KMS-11 (cell line): ENCODE results near the gene PRDX2.

ENCODE experiments used
- H2AFZ ChIP-seq: fragments of 200-600 bp; sonication (generic); 2 replicates; pipeline ENCODE4 v1.6.1; 2016; ENCODE audit warnings: antibody characterized with exemption, mixed run types, low read depth
- H3K27ac ChIP-seq: fragments of 200-600 bp; sonication (generic); 2 replicates; pipeline ENCODE4 v1.6.1; 2016; ENCODE audit warnings: mild to moderate bottlenecking, mixed run types
- H3K27me3 ChIP-seq: fragments of 200-600 bp; sonication (generic); 2 replicates; pipeline ENCODE4 v1.6.1; 2017; ENCODE audit warnings: mild to moderate bottlenecking, low read depth, mixed run types, moderate library complexity; ENCODE audit not compliant: insufficient read depth
- H3K36me3 ChIP-seq: fragments of 200-600 bp; sonication (generic); 2 replicates; pipeline ENCODE4 v1.6.1; 2017; ENCODE audit warnings: mild to moderate bottlenecking, mixed run types; ENCODE audit not compliant: insufficient read depth
- H3K4me1 ChIP-seq: fragments of 200-600 bp; sonication (generic); 2 replicates; pipeline ENCODE4 v1.6.1; 2016; ENCODE audit warnings: mild to moderate bottlenecking, low read depth, mixed run types; ENCODE audit not compliant: poor library complexity, severe bottlenecking
- H3K4me2 ChIP-seq: fragments of 200-600 bp; sonication (generic); 2 replicates; pipeline ENCODE4 v1.7.0; 2016; ENCODE audit warnings: mild to moderate bottlenecking, mixed run types
- H3K4me3 ChIP-seq: fragments of 200-600 bp; sonication (generic); IDR thresholded peaks from 2 replicates; pipeline ENCODE4 v1.6.1; 2017; ENCODE audit warnings: low read depth, low read length, mixed read lengths; ENCODE audit not compliant: insufficient read depth
- H3K79me2 ChIP-seq: fragments of 200-600 bp; sonication (generic); 2 replicates; pipeline ENCODE4 v1.6.1; 2016; ENCODE audit warnings: low read depth, mixed run types; ENCODE audit not compliant: insufficient read depth
- H3K9ac ChIP-seq: fragments of 200-600 bp; sonication (generic); 2 replicates; pipeline ENCODE4 v1.6.1; 2016; ENCODE audit warnings: mild to moderate bottlenecking, mixed run types
- H4K20me1 ChIP-seq: fragments of 200-600 bp; sonication (generic); 2 replicates; pipeline ENCODE4 v1.6.1; 2016; ENCODE audit warnings: mild to moderate bottlenecking, mixed run types; ENCODE audit not compliant: insufficient read depth
- CTCF ChIP-seq: fragments of 200-600 bp; sonication (generic); conservative IDR thresholded peaks from 2 replicates; pipeline ENCODE4 v1.6.1; 2017; ENCODE audit warnings: low read depth, mild to moderate bottlenecking, antibody characterized with exemption, low read length, moderate library complexity, mixed read lengths

The PRDX2 gene

GRCh38 chr19:12749938-12750521 is 51.6 kb downstream of the PRDX2 start:
- H3K79me2 ChIP-seq: no peaks in the 10 kb centered on the region
- peaks cover 56% of the 10 kb centered on the region for H3K27me3 ChIP-seq
- no peak overlapping the region for H3K4me3 ChIP-seq
- H3K36me3 ChIP-seq: no peaks in the 10 kb centered on the region
- H3K4me1 ChIP-seq: no peaks in the 10 kb centered on the region
- no peak overlapping the region for H3K9ac ChIP-seq
- H3K4me2 ChIP-seq: no peak overlapping the region; the same call in 1 of the 2 replicates
- no peak overlapping the region for H3K27ac ChIP-seq
- no peaks in the 10 kb centered on the region for H4K20me1 ChIP-seq
- no peak overlapping the region for H2AFZ ChIP-seq
- no peak for TF ChIP-seq CTCF

- Histone ChIP-seq H4K20me1 (no peaks in the 10 kb centered on the region), H3K27me3 (peaks cover 44% of the 10 kb centered on the region), H3K27ac (no peak overlapping the region), H3K4me2 (no peak overlapping the region), H3K9ac (no peak overlapping the region), H3K36me3 (no peaks in the 10 kb centered on the region), H3K79me2 (no peaks in the 10 kb centered on the region), H2AFZ (no peak overlapping the region), H3K4me1 (no peaks in the 10 kb centered on the region), H3K4me3 (no peak overlapping the region)
- TF ChIP-seq CTCF: no peak
These were observed 53.1 kb downstream of the PRDX2 start for GRCh38 chr19:12748489-12748888.
